ENCODE data around the gene PRMT9.

Gene PRMT9

GRCh38 chr4:147704846-147705245 is 20.9 kb upstream of the PRMT9 start:
- no peaks in the 10 kb centered on the region for H3K79me2 ChIP-seq (ENCODE audit: control insufficient read depth, low read length)
- H3K4me2 ChIP-seq (ENCODE audit: low read length): no peak overlapping the region
- no peaks in the 10 kb centered on the region for H4K20me1 ChIP-seq (ENCODE audit: control insufficient read depth, insufficient read depth, low read depth, low read length)
- H3K4me3 ChIP-seq (ENCODE audit: low read length): no peak overlapping the region
- H3K36me3 ChIP-seq (ENCODE audit: control insufficient read depth, low read length): no peaks in the 10 kb centered on the region
- no peaks in the 10 kb centered on the region for H3K27me3 ChIP-seq (ENCODE audit: control insufficient read depth, low read length)
- H3F3A ChIP-seq (ENCODE audit: control insufficient read depth, insufficient read depth): no peaks in the 10 kb centered on the region
- TF ChIP-seq EZH2phosphoT487 (IDR thresholded peaks at IDR 0.05; ENCODE audit: borderline replicate concordance, low read length): no peak
- TF ChIP-seq, protein P1, sequence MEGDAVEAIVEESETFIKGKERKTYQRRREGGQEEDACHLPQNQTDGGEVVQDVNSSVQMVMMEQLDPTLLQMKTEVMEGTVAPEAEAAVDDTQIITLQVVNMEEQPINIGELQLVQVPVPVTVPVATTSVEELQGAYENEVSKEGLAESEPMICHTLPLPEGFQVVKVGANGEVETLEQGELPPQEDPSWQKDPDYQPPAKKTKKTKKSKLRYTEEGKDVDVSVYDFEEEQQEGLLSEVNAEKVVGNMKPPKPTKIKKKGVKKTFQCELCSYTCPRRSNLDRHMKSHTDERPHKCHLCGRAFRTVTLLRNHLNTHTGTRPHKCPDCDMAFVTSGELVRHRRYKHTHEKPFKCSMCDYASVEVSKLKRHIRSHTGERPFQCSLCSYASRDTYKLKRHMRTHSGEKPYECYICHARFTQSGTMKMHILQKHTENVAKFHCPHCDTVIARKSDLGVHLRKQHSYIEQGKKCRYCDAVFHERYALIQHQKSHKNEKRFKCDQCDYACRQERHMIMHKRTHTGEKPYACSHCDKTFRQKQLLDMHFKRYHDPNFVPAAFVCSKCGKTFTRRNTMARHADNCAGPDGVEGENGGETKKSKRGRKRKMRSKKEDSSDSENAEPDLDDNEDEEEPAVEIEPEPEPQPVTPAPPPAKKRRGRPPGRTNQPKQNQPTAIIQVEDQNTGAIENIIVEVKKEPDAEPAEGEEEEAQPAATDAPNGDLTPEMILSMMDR (IDR thresholded peaks at IDR 0.05; ENCODE audit: low read depth, low read length, poor library complexity, severe bottlenecking): no peak
- no peaks in the 10 kb centered on the region for H3K9me2 ChIP-seq (replicated peaks; ENCODE audit: control insufficient read depth, low read length)
- H3K4me1 ChIP-seq (ENCODE audit: control insufficient read depth, low read length): no peaks in the 10 kb centered on the region
- no peak overlapping the region for H3K27ac ChIP-seq (ENCODE audit: low read depth, low read length)
- H3K9me3 ChIP-seq (ENCODE audit: control insufficient read depth, insufficient read depth, low read length): no peaks in the 10 kb centered on the region

DNA sequence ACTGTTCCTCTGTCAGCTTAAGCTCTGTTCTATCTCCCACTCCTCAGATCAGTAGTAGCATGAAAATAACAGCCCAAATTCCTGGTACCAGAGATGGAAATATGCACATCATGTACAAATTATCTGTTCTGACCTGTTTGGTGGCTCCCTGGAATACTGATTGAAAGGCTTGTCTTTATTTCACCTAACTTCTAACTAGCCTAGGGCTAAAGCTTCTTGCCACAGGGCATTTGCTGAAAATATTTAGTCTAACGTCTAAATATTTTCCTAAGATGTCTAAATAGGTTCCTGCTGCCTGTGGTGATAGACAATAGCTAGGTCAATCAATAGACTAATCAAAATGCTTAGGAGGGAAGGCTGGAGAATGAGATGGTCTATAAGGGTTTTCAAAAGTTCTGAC is 12.9 kb upstream of the PRMT9 start:
- H3K27me3 ChIP-seq (ENCODE audit: control insufficient read depth, low read length): peaks cover 7% of the 10 kb centered on the region
- no peak overlapping the region for H3K4me2 ChIP-seq (ENCODE audit: low read length)
- H3K4me1 ChIP-seq (ENCODE audit: control insufficient read depth, low read length): no peaks in the 10 kb centered on the region
- no peaks in the 10 kb centered on the region for H3K79me2 ChIP-seq (ENCODE audit: control insufficient read depth, low read length)
- H3K36me3 ChIP-seq (ENCODE audit: control insufficient read depth, low read length): no peaks in the 10 kb centered on the region
- H3F3A ChIP-seq (ENCODE audit: control insufficient read depth, insufficient read depth): no peaks in the 10 kb centered on the region
- H4K20me1 ChIP-seq (ENCODE audit: control insufficient read depth, insufficient read depth, low read depth, low read length): no peaks in the 10 kb centered on the region
- H3K9me2 ChIP-seq (replicated peaks; ENCODE audit: control insufficient read depth, low read length): no peaks in the 10 kb centered on the region
- no peak for TF ChIP-seq EZH2phosphoT487 (IDR thresholded peaks at IDR 0.05; ENCODE audit: borderline replicate concordance, low read length)
- TF ChIP-seq, protein P1 (IDR thresholded peaks at IDR 0.05; ENCODE audit: low read depth, low read length, poor library complexity, severe bottlenecking): no peak
- H3K27ac ChIP-seq (ENCODE audit: low read depth, low read length): no peak overlapping the region
- H3K9me3 ChIP-seq (ENCODE audit: control insufficient read depth, insufficient read depth, low read length): no peaks in the 10 kb centered on the region
- H3K4me3 ChIP-seq (ENCODE audit: low read length): no peak overlapping the region

- H3K27me3 ChIP-seq (ENCODE audit: control insufficient read depth, low read length): peaks cover 7% of the 10 kb centered on the region
- H3K4me3 ChIP-seq (ENCODE audit: low read length): no peak overlapping the region
- H3K9me3 ChIP-seq (ENCODE audit: control insufficient read depth, insufficient read depth, low read length): no peaks in the 10 kb centered on the region
- H3K4me2 ChIP-seq (ENCODE audit: low read length): no peak overlapping the region
- no peaks in the 10 kb centered on the region for H3K36me3 ChIP-seq (ENCODE audit: control insufficient read depth, low read length)
- no peaks in the 10 kb centered on the region for H3K79me2 ChIP-seq (ENCODE audit: control insufficient read depth, low read length)
- H3K4me1 ChIP-seq (ENCODE audit: control insufficient read depth, low read length): no peaks in the 10 kb centered on the region
- no peaks in the 10 kb centered on the region for H3F3A ChIP-seq (ENCODE audit: control insufficient read depth, insufficient read depth)
- no peaks in the 10 kb centered on the region for H3K9me2 ChIP-seq (replicated peaks; ENCODE audit: control insufficient read depth, low read length)
- H4K20me1 ChIP-seq (ENCODE audit: control insufficient read depth, insufficient read depth, low read depth, low read length): no peaks in the 10 kb centered on the region
- no peak for TF ChIP-seq EZH2phosphoT487 (IDR thresholded peaks at IDR 0.05; ENCODE audit: borderline replicate concordance, low read length)
- TF ChIP-seq, protein P1 (IDR thresholded peaks at IDR 0.05; ENCODE audit: low read depth, low read length, poor library complexity, severe bottlenecking): no peak
- no peak overlapping the region for H3K27ac ChIP-seq (ENCODE audit: low read depth, low read length)
Measured at GRCh38 chr4:147693218-147693617, 9.3 kb upstream of the PRMT9 start.

- H3K9me2 ChIP-seq (replicated peaks; ENCODE audit: control insufficient read depth, low read length): no peaks in the 10 kb centered on the region
- H3K4me1 ChIP-seq (ENCODE audit: control insufficient read depth, low read length): no peaks in the 10 kb centered on the region
- H3K27me3 ChIP-seq (ENCODE audit: control insufficient read depth, low read length): peaks cover 4% of the 10 kb centered on the region
- H3K4me3 ChIP-seq (ENCODE audit: low read length): no peak overlapping the region
- no peaks in the 10 kb centered on the region for H4K20me1 ChIP-seq (ENCODE audit: control insufficient read depth, insufficient read depth, low read depth, low read length)
- no peak for TF ChIP-seq EZH2phosphoT487 (IDR thresholded peaks at IDR 0.05; ENCODE audit: borderline replicate concordance, low read length)
- TF ChIP-seq, protein P1 (IDR thresholded peaks at IDR 0.05; ENCODE audit: low read depth, low read length, poor library complexity, severe bottlenecking): no peak
- H3K9me3 ChIP-seq (ENCODE audit: control insufficient read depth, insufficient read depth, low read length): no peaks in the 10 kb centered on the region
- H3K36me3 ChIP-seq (ENCODE audit: control insufficient read depth, low read length): no peaks in the 10 kb centered on the region
- H3F3A ChIP-seq (ENCODE audit: control insufficient read depth, insufficient read depth): no peaks in the 10 kb centered on the region
- H3K4me2 ChIP-seq (ENCODE audit: low read length): no peak overlapping the region
- no peaks in the 10 kb centered on the region for H3K79me2 ChIP-seq (ENCODE audit: control insufficient read depth, low read length)
- no peak overlapping the region for H3K27ac ChIP-seq (ENCODE audit: low read depth, low read length)
Measured at GRCh38 chr4:147691820-147692219, 7.9 kb upstream of the PRMT9 start.
